Mammary epithelial cell (primary cell): ENCODE data around the gene PDE3A.

Experiments
- EZH2 ChIP-seq: IDR thresholded peaks from 2 replicates; pipeline ENCODE4 v1.6.1; 2012; ENCODE audit warnings: low read length, inconsistent platforms, borderline replicate concordance
- TF ChIP-seq, protein P1 (sequence below), 2 donors: IDR thresholded peaks in 1 of 2; conservative IDR thresholded peaks in 1 of 2; 2 replicates each; pipeline ENCODE4 v1.5.1; 2011 to 2012; ENCODE audit warnings: inconsistent platforms in 2 of 2, low read length in 2 of 2, mild to moderate bottlenecking in 2 of 2, control low read depth in 1 of 2, low read depth in 1 of 2; ENCODE audit not compliant: insufficient read depth in 1 of 2; ENCODE audit errors: extremely low read depth in 1 of 2

DNA sequence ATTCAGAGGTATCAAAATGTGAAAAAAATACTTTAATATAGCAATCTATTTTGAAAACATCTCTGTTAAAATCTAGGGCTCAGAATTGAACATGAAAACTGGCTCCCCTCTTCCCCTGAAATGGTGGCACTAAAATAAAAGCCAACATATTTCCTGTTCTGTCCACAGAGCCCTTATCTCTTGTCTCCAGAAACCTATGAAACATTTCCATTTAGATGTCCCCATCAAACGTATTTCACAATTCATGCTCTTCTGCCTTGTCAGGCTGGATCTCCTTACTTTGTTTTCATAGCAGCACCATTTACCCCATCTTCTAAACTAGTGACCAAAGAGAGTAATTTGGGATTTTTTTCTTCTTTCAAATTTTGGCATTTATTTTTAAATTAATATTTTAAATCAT is 42.4 kb downstream of the PDE3A start:
- TF ChIP-seq, protein P1, sequence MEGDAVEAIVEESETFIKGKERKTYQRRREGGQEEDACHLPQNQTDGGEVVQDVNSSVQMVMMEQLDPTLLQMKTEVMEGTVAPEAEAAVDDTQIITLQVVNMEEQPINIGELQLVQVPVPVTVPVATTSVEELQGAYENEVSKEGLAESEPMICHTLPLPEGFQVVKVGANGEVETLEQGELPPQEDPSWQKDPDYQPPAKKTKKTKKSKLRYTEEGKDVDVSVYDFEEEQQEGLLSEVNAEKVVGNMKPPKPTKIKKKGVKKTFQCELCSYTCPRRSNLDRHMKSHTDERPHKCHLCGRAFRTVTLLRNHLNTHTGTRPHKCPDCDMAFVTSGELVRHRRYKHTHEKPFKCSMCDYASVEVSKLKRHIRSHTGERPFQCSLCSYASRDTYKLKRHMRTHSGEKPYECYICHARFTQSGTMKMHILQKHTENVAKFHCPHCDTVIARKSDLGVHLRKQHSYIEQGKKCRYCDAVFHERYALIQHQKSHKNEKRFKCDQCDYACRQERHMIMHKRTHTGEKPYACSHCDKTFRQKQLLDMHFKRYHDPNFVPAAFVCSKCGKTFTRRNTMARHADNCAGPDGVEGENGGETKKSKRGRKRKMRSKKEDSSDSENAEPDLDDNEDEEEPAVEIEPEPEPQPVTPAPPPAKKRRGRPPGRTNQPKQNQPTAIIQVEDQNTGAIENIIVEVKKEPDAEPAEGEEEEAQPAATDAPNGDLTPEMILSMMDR (conservative IDR thresholded peaks at IDR 0.05 in 1 of 2, IDR thresholded peaks at IDR 0.05 in 1 of 2; ENCODE audit: extremely low read depth in 1 of 2, insufficient read depth in 1 of 2, low read depth in 1 of 2, low read length in 2 of 2) = no peak
- TF ChIP-seq EZH2 = no peak
